SK-N-SH treated with all-trans-retinoic acid at 6 μM for 48 hours (cell line): Measurements from ENCODE around the gene CPNE7.

Experiments
- ATAC-seq: fragments of 200-7000 bp; cut with Tn5 transposase; 3 replicates; pipeline ENCODE4 v1.9.1; 2020; ENCODE audit warnings: mild to moderate bottlenecking, moderate library complexity
- ARNTL ChIP-seq: fragments of 450-650 bp; formaldehyde crosslinking; IDR thresholded peaks from 2 replicates; pipeline ENCODE4 v1.5.0; 2020; ENCODE audit warnings: low read depth, mild to moderate bottlenecking, moderate library complexity, borderline replicate concordance
- BACH2 ChIP-seq: fragments of 250-450 bp; sonication (Bioruptor Pico); IDR thresholded peaks from 2 replicates; pipeline ENCODE4 v1.9.0; 2021; ENCODE audit warnings: mild to moderate bottlenecking, borderline replicate concordance
- CREB5 ChIP-seq: fragments of 250-450 bp; sonication (Bioruptor Pico); IDR thresholded peaks from 2 replicates; pipeline ENCODE4 v1.5.1; 2020; ENCODE audit warnings: low read depth, mild to moderate bottlenecking, moderate library complexity
- CSDC2 ChIP-seq: fragments of 250-450 bp; sonication (Bioruptor Pico); IDR thresholded peaks from 2 replicates; pipeline ENCODE4 v1.5.0; 2020; ENCODE audit warnings: mild to moderate bottlenecking, moderate library complexity
- CSRNP3 ChIP-seq: fragments of 250-450 bp; sonication (Bioruptor Pico); IDR thresholded peaks from 2 replicates; pipeline ENCODE4 v1.5.1; 2021; ENCODE audit warnings: mild to moderate bottlenecking, moderate library complexity
- ESRRG ChIP-seq: fragments of 250-450 bp; sonication (Bioruptor Pico); IDR thresholded peaks from 2 replicates; pipeline ENCODE4 v1.6.1; 2021; ENCODE audit warnings: mild to moderate bottlenecking
- GLIS3 ChIP-seq: fragments of 250-450 bp; sonication (Bioruptor Pico); IDR thresholded peaks from 2 replicates; pipeline ENCODE4 v1.5.0; 2020; ENCODE audit warnings: mild to moderate bottlenecking, moderate library complexity
- ISL1 ChIP-seq: fragments of 250-450 bp; sonication (Bioruptor Pico); IDR thresholded peaks from 2 replicates; pipeline ENCODE4 v2.1.2; 2022; ENCODE audit warnings: mild to moderate bottlenecking, moderate library complexity
- PATZ1 ChIP-seq: fragments of 250-450 bp; sonication (Bioruptor Pico); IDR thresholded peaks from 2 replicates; pipeline ENCODE4 v1.8.0; 2020; ENCODE audit warnings: mild to moderate bottlenecking, moderate library complexity, borderline replicate concordance
- POU6F1 ChIP-seq: fragments of 250-450 bp; sonication (Bioruptor Pico); IDR thresholded peaks from 2 replicates; pipeline ENCODE4 v1.8.0; 2021; ENCODE audit warnings: low read depth, mild to moderate bottlenecking, moderate library complexity, borderline replicate concordance
- PPARA ChIP-seq: fragments of 250-450 bp; sonication (Bioruptor Pico); IDR thresholded peaks from 2 replicates; pipeline ENCODE4 v1.5.0; 2020; ENCODE audit warnings: mild to moderate bottlenecking, borderline replicate concordance
- SNAI2 ChIP-seq: fragments of 250-450 bp; sonication (Bioruptor Pico); IDR thresholded peaks from 2 replicates; pipeline ENCODE4 v1.5.0; 2020; ENCODE audit warnings: mild to moderate bottlenecking, moderate library complexity
- TCF4 ChIP-seq: fragments of 250-450 bp; sonication (Bioruptor Pico); IDR thresholded peaks from 2 replicates; pipeline ENCODE4 v1.8.0; 2021; ENCODE audit warnings: mild to moderate bottlenecking, moderate library complexity, borderline replicate concordance
- TOX ChIP-seq: fragments of 250-450 bp; sonication (Bioruptor Pico); IDR thresholded peaks from 2 replicates; pipeline ENCODE4 v1.8.0; 2021; ENCODE audit warnings: mild to moderate bottlenecking, moderate library complexity, borderline replicate concordance
- ZFP3 ChIP-seq: fragments of 250-450 bp; sonication (Bioruptor Pico); IDR thresholded peaks from 2 replicates; pipeline ENCODE4 v1.5.0; 2020; ENCODE audit warnings: mild to moderate bottlenecking, moderate library complexity
- ZFP30 ChIP-seq: fragments of 450-650 bp; formaldehyde crosslinking; IDR thresholded peaks from 2 replicates; pipeline ENCODE4 v1.5.0; 2022; ENCODE audit warnings: mild to moderate bottlenecking, moderate library complexity
- ZNF565 ChIP-seq: fragments of 450-650 bp; formaldehyde crosslinking; conservative IDR thresholded peaks from 2 replicates; pipeline ENCODE4 v1.5.0; 2020; ENCODE audit warnings: low read depth, mild to moderate bottlenecking, moderate library complexity
- ZNF8 ChIP-seq: fragments of 450-650 bp; formaldehyde crosslinking; IDR thresholded peaks from 2 replicates; pipeline ENCODE4 v1.5.0; 2020; ENCODE audit warnings: mild to moderate bottlenecking, moderate library complexity

CPNE7 gene

GRCh38 chr16:89613231-89613953, 37.8 kb downstream of the CPNE7 start, which contains the start of gene DPEP1 (continued):
- no peak for TF ChIP-seq CSDC2 (CRISPR knock-in tag)
- TF ChIP-seq CREB5 (CRISPR knock-in tag) = no peak
- no peak for TF ChIP-seq GLIS3 (CRISPR knock-in tag)
- TF ChIP-seq ZFP3 (CRISPR knock-in tag) = no peak

GRCh38 chr16:89613954-89614459, 38.4 kb downstream of the CPNE7 start:
- ATAC-seq = no peak
- no peak for TF ChIP-seq ARNTL (CRISPR knock-in tag)
- TF ChIP-seq ZFP30 (CRISPR knock-in tag) = no peak
- TF ChIP-seq CSDC2 (CRISPR knock-in tag) = no peak
- no peak for TF ChIP-seq ESRRG
- TF ChIP-seq PPARA (CRISPR knock-in tag) = no peak
- TF ChIP-seq PATZ1 (CRISPR knock-in tag) = no peak
- no peak for TF ChIP-seq BACH2 (CRISPR knock-in tag)

GRCh38 chr16:89615176-89615575, 39.6 kb downstream of the CPNE7 start:
- TF ChIP-seq POU6F1 (no peak), SNAI2 (CRISPR knock-in tag) (no peak), CSRNP3 (no peak), PPARA (CRISPR knock-in tag) (no peak), ZNF8 (CRISPR knock-in tag) (no peak), TOX (no peak), ISL1 (no peak), TCF4 (no peak), PATZ1 (CRISPR knock-in tag) (no peak), ZNF565 (CRISPR knock-in tag) (no peak), ARNTL (CRISPR knock-in tag) (no peak), CREB5 (CRISPR knock-in tag) (no peak)
- peak; percentile 31 for ATAC-seq
